Measurements from ENCODE around the gene NID1.

GRCh38 chr1:235971020-235971419, 93.9 kb downstream of the NID1 start:
- TF ChIP-seq CTCF (IDR thresholded peaks at IDR 0.05) (no peak), POLR2A (IDR thresholded peaks at IDR 0.05) (no peak)
